Stomach (tissue), 9 donors: Measurements from ENCODE around the gene BRPF1. TPM values are rescaled to one million over a fixed set of nuclear protein-coding genes. Genes with fewer than 3 reads are reported as not detected.
A peak's percentile ranks its signal among the peaks of the same experiment; 100 is the strongest.

Experiments used
- DNase-seq, 2 donors: peaks; one replicate each; pipeline versions ENCODE4 v3.0.0 to v3.0.0-alpha.2; 2013 to 2019
- H3K27ac ChIP-seq, 5 donors: fragments of 200-600 bp in 4 of 5; sonication (generic) in 4 of 5; one replicate each; pipeline ENCODE4 v1.5.1; 2013 to 2019; ENCODE audit warnings: mild to moderate bottlenecking in 1 of 5, moderate library complexity in 1 of 5
- H3K27me3 ChIP-seq, 3 donors: fragments of 200-600 bp; sonication (generic); one replicate each; pipeline ENCODE4 v1.5.1; 2017 to 2019; ENCODE audit warnings: mixed run types in 1 of 3
- H3K36me3 ChIP-seq, 4 donors: fragments of 200-600 bp; sonication (generic); 1 replicate in 3 of 4; 2 replicates in 1 of 4; pipeline ENCODE4 v1.5.1; 2016 to 2019
- H3K4me1 ChIP-seq, 4 donors: fragments of 200-600 bp; sonication (generic); one replicate each; pipeline ENCODE4 v1.5.1; 2016 to 2019
- H3K4me3 ChIP-seq, 4 donors: fragments of 200-600 bp; sonication (generic) in 3 of 4; one replicate each; pipeline ENCODE4 v1.5.1; 2016 to 2019; ENCODE audit warnings: mild to moderate bottlenecking in 1 of 4
- H3K9me3 ChIP-seq, 4 donors: fragments of 200-600 bp; sonication (generic); one replicate each; pipeline ENCODE4 v1.5.1; 2016 to 2019
- CTCF ChIP-seq, 7 experiments: fragments of 450-650 bp in 4 of 7; fragments of 200-600 bp in 3 of 7; sonication (generic) in 3 of 7; IDR thresholded peaks; one replicate each; pipeline ENCODE4 v1.5.1; 2016 to 2019; ENCODE audit warnings: antibody characterized with exemption in 7 of 7, control low read depth in 2 of 7, mild to moderate bottlenecking in 1 of 7
- EP300 ChIP-seq: sonication (generic); formaldehyde crosslinking; IDR thresholded peaks from one replicate; pipeline ENCODE4 v1.6.1; 2017; ENCODE audit warnings: antibody characterized with exemption
- POLR2A ChIP-seq, 4 donors: fragments of 450-650 bp; IDR thresholded peaks; one replicate each; pipeline ENCODE4 v1.6.1; 2016; ENCODE audit warnings: antibody characterized with exemption in 4 of 4, control low read depth in 2 of 4, mild to moderate bottlenecking in 1 of 4, moderate library complexity in 1 of 4
- POLR2AphosphoS5 ChIP-seq, 3 donors: sonication (generic); formaldehyde crosslinking; IDR thresholded peaks; one replicate each; pipeline ENCODE4 v1.6.1; 2016; ENCODE audit warnings: antibody characterized with exemption in 3 of 3
- WGBS, 5 donors: extraction: QIAGEN DNeasy Blood & Tissue Kit in 3 of 5; methylation state at CpG; one replicate each; pipeline versions ENCODE4 v1.1.5 to v1.1.7; 2013 to 2018; 5-methylcytosine and 5-hydroxymethylcytosine counted together
- intact Hi-C: fragments of 100-400 bp; cut with DNase I; formaldehyde crosslinking; loops from one replicate; pipeline ENCODE4 v1.15.1; 2023; ENCODE audit warnings: low total_unique reads
- polyA plus RNA-seq, 3 donors: library from polyadenylated mRNA; stranded (reverse); fragments of 200-250 nt; gene quantifications; one replicate each; pipeline ENCODE4 v1.2.3, GENCODE V29; 2013
- total RNA-seq, 5 donors: library from RNA; depleted of rRNA; stranded (reverse); fragments of >200 nt; gene quantifications; one replicate each; pipeline versions ENCODE4 v1.1.0 to v1.2.3, GENCODE V29; 2014 to 2016
- donor health status: healthy with polysubstance abuse.
- donor health status: Bipolar disorder and iron deficiency.
- donor health status: healthy.

The BRPF1 gene
- total and polyA plus RNA-seq, 8 donors = 4.1 to 53.6 (median 11.1) TPM

- TF ChIP-seq CTCF (IDR thresholded peaks at IDR 0.05) (no peak), POLR2A (IDR thresholded peaks at IDR 0.05) (no peak), POLR2AphosphoS5 (IDR thresholded peaks at IDR 0.05) (no peak), EP300 (no peak)
- Histone ChIP-seq H3K9me3 (no peaks in the 10 kb centered on the region), H3K36me3 (peaks cover 40 to 82% (median 80%) of the 10 kb centered on the region in 4 donors), H3K4me1 (peaks cover 8 to 21% (median 17%) of the 10 kb centered on the region in 4 donors), H3K4me3 (no peak overlapping the region), H3K27ac (no peak overlapping the region), H3K27me3 (no peaks in the 10 kb centered on the region)
- WGBS, 5 donors = 86 to 92% (median 87%) methylated on average over 6 of the region's 6 CpGs
- intact Hi-C loops = no loop called here
- DNase-seq = no peak
These were observed 56.2 kb downstream of the BRPF1 start for GRCh38 chr3:9787714-9788113.

GRCh38 chr3:9791127-9791526 is 59.6 kb downstream of the BRPF1 start:
- H3K4me3 ChIP-seq = peak overlapping the region in 2 of 4 donors; percentile 82 to 89
- no peak for TF ChIP-seq POLR2A (IDR thresholded peaks at IDR 0.05)
- no peak for TF ChIP-seq CTCF (IDR thresholded peaks at IDR 0.05)
- TF ChIP-seq EP300 = no peak
- TF ChIP-seq POLR2AphosphoS5 (IDR thresholded peaks at IDR 0.05) = no peak
- H3K4me1 ChIP-seq = peaks cover 18 to 49% (median 41%) of the 10 kb centered on the region in 4 donors
- 87 to 93% (median 89%) methylated on average over 11 of the region's 11 CpGs for WGBS, 5 donors
- H3K9me3 ChIP-seq = no peaks in the 10 kb centered on the region
- peak overlapping the region in 4 of 5 donors; percentile 96 to 99 (median 98) for H3K27ac ChIP-seq
- H3K27me3 ChIP-seq = no peaks in the 10 kb centered on the region
- H3K36me3 ChIP-seq = peaks cover 29 to 66% (median 58%) of the 10 kb centered on the region in 4 donors
- no peak for DNase-seq
- intact Hi-C loops = no loop called here

GRCh38 chr3:9791790-9792404 is 60.4 kb downstream of the BRPF1 start:
- H3K4me1 ChIP-seq = peaks cover 18 to 56% (median 44%) of the 10 kb centered on the region in 4 donors
- no peak for TF ChIP-seq EP300
- peak in 1 of 4 donors; percentile 41 for TF ChIP-seq POLR2A (IDR thresholded peaks at IDR 0.05)
- H3K36me3 ChIP-seq = peaks cover 21 to 63% (median 55%) of the 10 kb centered on the region in 4 donors
- intact Hi-C loops = no loop called here
- H3K27ac ChIP-seq = peak overlapping the region; percentile 94 to 99 (median 98)
- peak overlapping the region; percentile 82 to 99 (median 93) for H3K4me3 ChIP-seq
- DNase-seq = no peak
- WGBS, 5 donors = 14 to 21% (median 14%) methylated on average over 10 to 14 of the region's 14 CpGs
- no peaks in the 10 kb centered on the region for H3K27me3 ChIP-seq
- no peaks in the 10 kb centered on the region for H3K9me3 ChIP-seq

GRCh38 chr3:9792405-9793160 is 61.0 kb downstream of the BRPF1 start, which contains the start of the genes ARPC4 and TADA3:
ARPC4 (plus strand) TSS chr3:9793082; CDS start chr3:9793122, 40 bp downstream.
TADA3 (minus strand) TSS chr3:9792473; CDS start chr3:9791466, 1,007 bp downstream.
- intact Hi-C loops = no loop called here
- H3K4me1 ChIP-seq = peaks cover 18 to 62% (median 48%) of the 10 kb centered on the region in 4 donors
- peak; percentile 92 to 98 for DNase-seq

More at GRCh38 chr3:9792405-9793160, 61.0 kb downstream of the BRPF1 start, which contains the start of the genes ARPC4 and TADA3:
- TF ChIP-seq POLR2AphosphoS5 (IDR thresholded peaks at IDR 0.05) (peak; percentile 45 to 75 (median 74)), EP300 (no peak), POLR2A (IDR thresholded peaks at IDR 0.05) (peak in 2 of 4 donors; percentile 34 to 57), CTCF (IDR thresholded peaks at IDR 0.05) (peak in 2 of 7 experiments; percentile 6 to 14)
- H3K4me3 ChIP-seq = peak within 1 kb of the TSS; percentile 82 to 99 (median 93)
- no peaks in the 10 kb centered on the region for H3K9me3 ChIP-seq
- H3K27me3 ChIP-seq = no peaks in the 10 kb centered on the region
- peaks cover 19 to 63% (median 55%) of the 10 kb centered on the region in 4 donors for H3K36me3 ChIP-seq
- WGBS, 5 donors = 0 to 1% (median 1%) methylated on average over 62 to 65 of the region's 65 CpGs
- H3K27ac ChIP-seq = peak within 1 kb of the TSS; percentile 94 to 99 (median 98)
